C4-2B (cell line): ENCODE data around the gene LIPC.

ENCODE experiments used
- H3K27ac ChIP-seq: fragments of 450-650 bp; 2 replicates; pipeline ENCODE4 v1.5.1; 2017
- CTCF ChIP-seq: fragments of 450-650 bp; conservative IDR thresholded peaks from 2 replicates; pipeline ENCODE4 v1.5.1; 2017; ENCODE audit warnings: mild to moderate bottlenecking
- ZFX ChIP-seq: fragments of 450-650 bp; IDR thresholded peaks from 2 replicates; pipeline ENCODE4 v1.6.1; 2017

Gene LIPC

GRCh38 chr15:58606577-58607080, 174.8 kb downstream of the LIPC start:
- H3K27ac ChIP-seq, result no peak overlapping the region; the same call in 1 of the 2 replicates
- no peak for TF ChIP-seq ZFX
- no peak for TF ChIP-seq CTCF

- TF ChIP-seq CTCF (no peak), ZFX (no peak)
- no peak overlapping the region for H3K27ac ChIP-seq
These were observed 176.4 kb downstream of the LIPC start for GRCh38 chr15:58608129-58608590.

GRCh38 chr15:58608711-58609110, 176.9 kb downstream of the LIPC start:
- TF ChIP-seq ZFX, result no peak
- TF ChIP-seq CTCF, result no peak
- no peak overlapping the region for H3K27ac ChIP-seq

GRCh38 chr15:58611731-58612676, 180.2 kb downstream of the LIPC start:
- no peak for TF ChIP-seq CTCF
- no peak for TF ChIP-seq ZFX
- H3K27ac ChIP-seq, result peak overlapping the region; percentile 3

DNA sequence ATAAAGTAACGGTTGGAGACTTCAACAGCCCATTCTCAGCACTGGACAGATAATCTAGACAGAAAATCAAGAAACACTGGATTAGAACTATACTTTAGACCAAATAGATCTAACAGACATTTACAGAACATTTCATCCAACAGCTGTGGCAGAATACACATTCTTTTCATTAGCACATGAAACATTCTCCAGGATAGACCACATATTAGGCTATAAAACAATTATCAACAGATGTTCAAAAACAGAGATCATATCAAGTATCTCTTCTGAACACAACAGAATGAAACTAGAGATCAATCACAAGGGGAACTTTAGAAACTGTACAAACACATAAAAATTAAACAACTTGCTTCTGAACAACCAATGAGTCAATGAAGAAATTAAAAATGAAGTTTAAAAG, 184.4 kb downstream of the LIPC start:
- H3K27ac ChIP-seq, result no peak overlapping the region
- TF ChIP-seq CTCF, result no peak
